Activated CD4-positive, alpha-beta T cell treated with anti-CD3 and anti-CD28 coated beads, Interleukin-2, amount 50 U/mL, for 1 hour (primary cell): ENCODE results near the gene SH3BP5L.

Experiments used
- DNase-seq: peaks from one replicate; pipeline ENCODE4 v3.0.0-alpha.2; 2020

SH3BP5L gene

DNA sequence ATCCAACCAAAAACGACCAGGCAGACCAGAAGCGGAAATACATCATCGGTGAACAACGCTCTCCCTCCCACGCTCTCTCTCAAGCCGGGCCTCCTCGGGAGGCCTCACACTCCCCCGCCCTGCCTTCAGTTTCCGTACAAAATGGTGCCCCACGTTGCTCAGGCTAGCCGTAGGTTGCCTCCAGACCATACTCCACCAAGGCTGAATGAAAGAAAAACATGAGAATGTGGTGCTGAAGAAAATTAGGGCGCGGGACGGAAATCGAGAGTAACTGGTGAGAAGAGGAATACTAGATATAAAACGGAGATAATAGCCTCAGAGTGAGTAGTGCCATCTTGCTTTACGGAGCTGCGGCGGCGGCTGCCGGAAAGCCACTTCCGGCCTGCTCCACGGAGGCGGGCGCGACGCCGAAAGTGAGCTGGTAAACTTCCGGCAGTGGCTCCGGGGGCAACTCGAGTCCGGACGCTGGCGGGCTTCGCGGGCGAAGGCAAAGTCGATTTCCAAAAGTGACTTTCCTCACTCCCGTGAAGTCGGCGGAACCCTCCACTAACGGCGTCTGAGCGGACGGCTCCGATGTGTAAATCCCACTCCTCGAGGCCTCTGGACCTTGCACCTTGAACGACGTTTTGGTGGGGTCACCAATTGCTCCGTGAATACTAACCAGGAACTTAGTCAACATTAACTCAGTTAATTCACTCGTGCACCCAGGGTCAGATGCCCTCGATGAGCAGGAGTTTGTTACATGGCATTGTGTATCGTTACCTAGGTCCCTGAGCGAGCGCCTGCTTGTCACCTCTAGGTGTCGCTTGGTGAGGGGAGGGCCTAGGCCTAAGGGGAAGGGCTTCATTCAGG, at the start of gene SH3BP5L:
SH3BP5L (minus strand) TSS at position 7 of the 852 bp plus-strand sequence. CDS start 980 bp downstream, outside the sequence.
- peak; percentile 83 for DNase-seq

DNA sequence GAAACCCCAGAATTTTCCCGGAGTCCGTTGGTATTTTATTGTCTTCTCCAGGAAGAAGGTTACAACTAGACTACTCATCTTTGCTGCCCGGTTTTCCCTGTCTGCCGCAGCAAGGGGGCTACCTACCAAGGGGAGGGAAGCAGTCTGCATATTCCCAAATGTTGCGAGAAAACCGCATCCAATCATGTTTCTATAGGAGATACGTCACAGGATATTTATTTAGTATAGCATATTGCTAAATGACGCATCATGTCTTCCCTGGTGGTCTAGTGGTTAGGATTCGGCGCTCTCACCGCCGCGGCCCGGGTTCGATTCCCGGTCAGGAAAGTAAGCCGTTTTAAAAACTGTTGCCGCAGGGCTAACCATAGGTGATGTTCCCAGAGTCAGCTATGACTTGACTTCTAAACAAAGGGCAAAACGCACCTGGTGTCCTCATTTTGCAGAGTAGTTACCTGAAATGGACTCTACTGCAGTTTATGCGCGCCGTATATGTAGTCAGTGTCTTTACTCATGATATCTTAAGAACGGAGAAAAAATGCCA, 48.3 kb upstream of the SH3BP5L start:
- peak; percentile 81 for DNase-seq

DNA sequence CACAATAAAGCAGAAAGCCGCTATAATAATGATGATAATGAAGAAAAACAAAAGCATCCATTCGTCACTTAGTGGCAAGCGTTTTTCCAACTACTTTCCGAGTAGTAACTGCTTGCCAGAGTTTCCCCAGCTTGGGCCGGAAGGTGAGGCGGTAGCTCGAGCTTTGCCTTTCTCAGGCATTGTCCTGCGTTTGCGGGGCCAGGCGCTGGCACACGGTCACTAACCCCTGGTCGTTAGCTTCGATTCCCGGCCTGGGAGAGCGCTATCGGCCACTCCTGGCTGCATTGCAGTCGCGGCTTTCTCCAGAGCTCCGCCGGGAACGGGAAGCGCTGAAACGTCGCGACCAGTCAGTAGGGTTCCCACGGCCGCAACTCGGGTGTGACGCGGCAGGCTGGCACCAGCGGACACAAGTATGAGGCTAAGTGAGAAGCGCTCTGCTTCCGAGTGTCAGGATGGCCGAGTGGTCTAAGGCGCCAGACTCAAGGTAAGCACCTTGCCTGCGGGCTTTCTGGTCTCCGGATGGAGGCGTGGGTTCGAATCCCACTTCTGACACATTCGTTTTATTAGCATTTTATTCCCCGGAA, 47.8 kb upstream of the SH3BP5L start:
- DNase-seq = peak; percentile 93

DNA sequence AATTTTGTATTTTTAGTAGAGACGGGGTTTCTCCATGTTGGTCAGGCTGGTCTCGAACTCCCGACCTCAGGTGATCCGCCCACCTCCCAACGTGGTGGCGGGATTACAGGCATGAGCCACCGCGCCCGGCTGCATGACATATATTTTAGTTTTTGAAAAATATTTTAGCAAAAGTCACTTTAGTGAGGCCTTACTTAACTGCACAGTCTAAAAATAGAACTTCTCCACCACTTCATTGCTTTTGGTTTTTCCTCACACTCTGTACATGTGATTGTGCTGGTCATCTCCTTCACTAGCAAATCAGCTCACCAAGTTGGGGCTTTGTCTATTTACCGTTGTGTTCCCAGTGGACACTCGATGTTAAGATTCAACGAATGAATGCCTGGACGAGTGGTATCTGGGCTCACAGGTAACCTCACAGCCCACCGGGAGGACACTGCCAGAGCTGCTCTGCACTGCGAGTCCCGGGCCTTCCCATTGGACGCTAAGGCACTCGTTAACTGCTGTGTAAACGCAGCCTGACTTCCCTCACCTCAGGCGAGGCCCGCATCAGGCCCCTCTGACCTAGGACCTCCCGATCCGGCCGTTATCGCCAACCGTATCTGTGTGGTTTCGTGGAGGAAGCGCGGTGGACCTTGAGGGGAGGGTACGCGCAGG, 47.2 kb upstream of the SH3BP5L start:
- peak; percentile 29 for DNase-seq

DNA sequence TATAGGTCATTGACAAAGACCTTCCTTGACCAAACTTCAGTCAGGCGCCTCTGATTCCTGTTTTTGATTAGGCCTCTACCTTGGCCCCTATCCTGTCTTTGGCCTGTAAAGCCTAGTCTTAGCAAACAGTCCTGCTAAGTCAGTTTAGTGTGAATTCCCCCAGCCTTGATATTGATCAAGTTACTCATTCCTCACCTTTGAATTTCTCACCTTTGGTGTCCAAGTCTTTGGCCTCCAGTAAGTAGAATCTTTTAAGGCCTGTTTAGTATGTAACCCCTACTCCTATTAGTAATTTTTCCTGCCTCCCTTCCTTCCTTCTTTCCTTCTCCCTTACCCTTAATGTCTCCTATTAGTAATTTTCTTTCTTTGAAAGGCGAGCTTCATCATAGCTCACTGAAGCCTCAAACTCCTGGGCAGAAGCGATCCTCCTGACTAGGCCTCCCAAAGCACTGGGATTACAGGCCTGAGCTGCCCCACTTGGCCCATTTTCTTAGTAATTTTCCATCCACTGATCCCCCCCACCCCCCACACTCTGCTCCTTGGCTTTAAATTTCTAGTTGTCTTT, 46.2 kb upstream of the SH3BP5L start:
- no peak for DNase-seq

DNA sequence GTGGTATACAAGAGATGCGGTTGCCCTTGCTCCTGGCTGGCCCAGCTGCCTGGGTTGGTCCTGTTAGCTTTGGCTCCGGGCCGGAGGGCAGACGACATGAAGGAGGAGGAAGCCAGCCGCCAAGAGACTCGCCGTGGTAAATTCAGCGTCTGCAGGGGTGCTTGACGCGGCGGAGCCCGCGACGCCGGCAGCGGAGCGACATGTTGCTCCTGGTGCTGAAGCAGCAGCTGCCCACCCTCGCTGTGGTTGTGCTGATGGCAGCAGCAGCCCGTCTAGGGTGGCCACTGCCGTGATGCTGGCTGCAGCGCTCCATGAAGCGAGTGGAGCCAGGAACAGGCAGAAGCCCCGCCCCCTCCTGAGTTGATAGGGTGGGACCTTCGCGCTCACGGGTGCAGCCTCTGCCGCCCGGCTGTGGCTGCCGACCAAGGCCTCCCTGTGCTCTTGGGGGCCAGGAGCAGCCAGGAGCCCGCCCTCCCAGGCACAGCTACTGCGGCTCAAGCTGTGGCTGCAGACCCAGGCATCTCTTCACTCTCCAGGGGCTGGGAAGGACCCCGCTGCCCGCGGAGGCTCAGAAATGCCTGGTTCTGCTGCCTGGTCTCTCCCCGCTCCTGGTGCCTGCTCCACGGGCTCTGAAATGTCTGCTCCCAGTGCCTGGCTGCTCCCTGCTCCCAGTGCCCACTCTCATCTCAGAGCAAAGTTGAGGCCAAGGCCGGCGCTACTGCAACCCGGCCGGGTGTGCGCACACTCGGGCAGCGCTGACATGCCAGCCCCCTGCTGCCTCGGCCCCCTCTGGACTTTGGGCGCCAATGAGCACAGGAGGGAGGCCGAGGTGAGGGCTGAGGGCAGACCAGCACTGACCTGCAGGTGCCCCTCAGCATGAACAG, 37.5 kb upstream of the SH3BP5L start:
- peak; percentile 77 for DNase-seq

DNA sequence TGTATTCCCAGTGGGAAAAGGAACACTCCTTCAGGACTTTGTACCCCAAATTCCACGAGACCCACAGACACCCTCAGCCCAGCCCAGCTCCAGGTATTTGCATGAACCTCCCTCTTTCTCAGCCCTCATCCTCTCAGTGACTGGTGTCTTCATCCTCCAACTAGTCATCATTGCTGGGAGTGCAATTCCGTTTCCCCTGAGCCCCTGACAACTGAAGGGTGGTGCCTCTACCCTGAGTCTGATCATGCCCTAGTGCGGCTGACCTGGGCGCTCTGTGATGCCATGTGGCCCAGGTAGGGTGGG, 36.9 kb upstream of the SH3BP5L start:
- no peak for DNase-seq

DNA sequence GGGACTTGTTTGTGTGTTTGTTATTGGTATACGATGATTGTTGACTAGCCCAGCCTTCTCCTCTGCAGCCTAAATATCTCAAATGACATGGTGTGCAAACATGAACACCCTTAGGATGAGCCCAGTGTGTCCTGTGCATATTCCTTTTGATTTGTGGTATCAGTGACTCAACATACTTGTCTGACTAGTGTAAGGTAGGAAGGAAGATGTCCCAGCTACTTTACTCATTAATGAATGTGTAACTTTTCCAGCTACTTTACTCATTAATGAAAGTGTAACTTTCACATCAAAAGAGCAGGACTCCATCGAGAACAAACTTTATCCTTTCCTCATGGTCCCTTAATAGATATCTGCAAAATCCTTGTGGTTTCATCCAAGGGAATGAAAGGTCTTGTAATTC, 35.9 kb upstream of the SH3BP5L start:
- no peak for DNase-seq

DNA sequence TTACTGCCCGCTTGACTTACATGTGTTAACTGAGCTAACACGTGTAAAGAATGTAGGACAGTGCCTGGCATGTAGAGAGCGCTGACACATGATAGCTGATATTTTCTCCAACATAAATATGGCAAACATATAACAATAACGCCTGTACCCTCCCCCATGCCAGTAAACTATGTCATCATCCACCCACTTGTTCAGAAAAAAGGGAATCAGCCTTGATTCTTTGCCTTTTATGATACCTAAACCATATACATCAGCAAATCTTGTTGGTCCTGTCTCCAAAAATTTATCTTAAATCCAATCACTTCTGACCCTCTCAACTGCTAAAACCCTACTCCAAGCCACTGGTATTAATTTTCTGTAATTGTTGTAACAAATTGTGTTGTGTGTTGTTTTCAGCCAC, 34.3 kb upstream of the SH3BP5L start:
- DNase-seq = no peak

DNA sequence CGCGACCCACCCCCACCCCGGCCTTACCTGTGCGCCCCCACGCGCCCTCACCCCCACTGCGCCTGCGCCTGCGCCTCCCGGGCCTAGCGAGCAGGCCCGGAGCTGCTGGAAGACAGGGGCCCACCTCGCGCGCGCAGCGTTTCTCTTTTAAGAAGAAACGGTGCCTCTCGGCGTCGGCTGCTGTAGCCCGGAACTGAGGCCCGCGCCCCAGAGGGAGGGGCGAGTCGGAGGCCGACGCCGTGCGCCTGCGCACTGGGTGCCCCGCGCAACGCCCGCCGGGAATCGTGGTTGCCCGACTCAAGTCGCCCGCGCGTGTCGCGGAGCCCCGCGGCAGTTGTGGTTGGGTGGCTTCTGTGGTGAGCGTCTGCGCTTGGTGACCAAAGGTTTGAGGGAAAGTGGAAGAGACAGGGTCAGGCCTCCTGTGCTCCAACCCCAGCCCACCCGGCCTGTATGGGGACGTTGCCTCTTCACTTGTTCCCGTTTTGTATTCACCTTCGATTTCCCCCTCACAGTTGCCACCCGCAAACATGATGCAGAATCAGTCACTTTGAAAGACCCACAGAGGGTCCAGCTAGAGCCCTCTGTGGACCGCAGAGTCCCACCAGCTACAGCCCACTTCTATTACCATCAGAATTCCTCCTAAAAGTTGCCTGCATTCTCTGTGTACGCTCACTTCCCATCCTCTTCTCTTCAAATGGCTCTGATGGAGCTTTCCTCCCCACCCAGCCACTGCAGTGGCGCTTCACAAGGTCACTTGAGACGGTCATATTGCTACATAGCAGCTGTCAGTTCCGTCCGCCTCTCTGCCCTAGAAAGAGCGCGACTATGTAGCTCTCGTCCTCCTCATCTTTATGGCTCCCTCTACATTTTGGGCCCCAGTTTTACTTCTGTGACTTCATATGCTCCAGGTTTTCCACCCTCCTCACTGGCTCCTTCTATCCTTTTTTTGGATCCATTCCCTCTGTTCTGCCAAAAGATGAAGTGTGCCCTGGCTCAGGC, 33.5 kb upstream of the SH3BP5L start, which contains the start of gene ZNF692:
ZNF692 (minus strand) TSS at position 195 of the 999 bp plus-strand sequence. CDS start 776 bp downstream, outside the sequence.
- peak; percentile 95 for DNase-seq

DNA sequence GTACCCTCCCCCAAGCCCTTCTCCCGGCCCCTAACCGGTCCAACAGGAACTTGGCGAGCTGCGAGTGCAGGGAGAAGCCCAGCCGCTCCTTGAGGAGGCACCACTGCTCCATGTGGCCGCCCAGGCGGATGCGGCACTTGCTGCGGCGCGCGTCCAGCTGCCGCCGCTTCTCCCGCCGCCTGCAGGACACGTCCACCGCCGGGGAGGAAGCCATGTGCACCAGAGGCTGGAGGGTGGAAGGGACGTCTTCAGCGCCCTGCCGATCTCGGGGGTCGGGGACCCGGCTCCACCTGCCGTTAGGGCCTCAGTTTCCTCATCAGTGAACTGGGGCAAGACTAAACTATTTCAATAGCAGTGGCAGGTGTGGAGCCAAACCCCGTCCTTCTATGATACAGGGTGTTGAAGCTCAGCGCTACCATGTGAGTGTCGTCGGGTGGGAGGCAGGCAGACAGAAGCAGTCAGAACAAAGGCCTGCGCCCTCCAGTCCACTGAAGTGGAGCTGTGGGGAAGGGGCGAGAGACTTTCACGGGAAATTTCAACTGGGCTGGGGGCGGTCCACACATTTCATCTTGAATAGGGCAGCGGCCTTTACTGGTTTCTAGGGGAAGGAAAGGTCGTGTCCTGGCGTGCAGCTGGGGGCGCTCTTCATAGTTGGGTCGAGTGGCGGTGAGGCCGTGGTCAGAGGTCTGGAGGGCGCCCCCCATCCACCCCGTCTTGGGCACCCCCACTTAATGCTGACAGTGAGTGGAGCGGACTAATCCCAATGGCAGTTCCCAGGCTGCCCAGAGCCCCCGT, 32.6 kb upstream of the SH3BP5L start:
- peak; percentile 11 for DNase-seq

DNA sequence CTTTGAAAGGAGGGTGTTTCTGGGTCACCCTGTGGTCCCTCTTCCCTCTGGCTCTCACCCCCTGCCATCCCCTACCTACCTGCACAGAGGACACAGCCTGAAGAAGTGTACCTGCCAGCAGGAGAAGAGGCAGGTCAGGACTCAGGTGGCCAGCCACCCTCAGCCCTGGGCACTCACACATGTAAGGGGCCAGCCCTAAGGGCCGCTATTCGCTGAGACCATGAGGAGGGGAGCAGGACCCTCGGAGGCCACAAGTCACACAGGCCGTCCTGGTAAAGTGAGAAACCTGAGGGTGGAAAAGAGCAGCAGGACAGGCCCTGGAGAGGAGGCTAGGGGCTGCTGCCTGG, 32.0 kb upstream of the SH3BP5L start:
- DNase-seq = no peak

DNA sequence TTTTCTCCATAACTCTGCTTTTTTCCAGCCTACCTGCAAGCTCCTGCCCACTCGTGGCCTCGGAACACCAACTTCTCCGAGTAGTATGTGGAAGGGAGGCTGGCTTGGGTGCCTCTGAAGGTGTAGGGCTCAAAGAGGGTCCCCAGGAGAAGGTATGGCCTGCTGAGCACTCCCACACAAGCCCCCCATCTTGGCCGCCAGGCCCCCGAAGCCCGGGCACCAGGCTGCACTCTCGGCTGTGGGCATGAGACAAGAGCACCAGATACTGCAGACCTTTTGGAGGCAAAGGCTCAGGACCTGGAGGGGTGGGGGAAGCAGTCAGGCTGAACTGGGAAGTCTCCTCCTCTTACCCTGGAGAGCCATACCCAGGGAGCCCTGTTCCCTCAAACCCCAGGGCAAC, 31.5 kb upstream of the SH3BP5L start:
- DNase-seq = no peak

DNA sequence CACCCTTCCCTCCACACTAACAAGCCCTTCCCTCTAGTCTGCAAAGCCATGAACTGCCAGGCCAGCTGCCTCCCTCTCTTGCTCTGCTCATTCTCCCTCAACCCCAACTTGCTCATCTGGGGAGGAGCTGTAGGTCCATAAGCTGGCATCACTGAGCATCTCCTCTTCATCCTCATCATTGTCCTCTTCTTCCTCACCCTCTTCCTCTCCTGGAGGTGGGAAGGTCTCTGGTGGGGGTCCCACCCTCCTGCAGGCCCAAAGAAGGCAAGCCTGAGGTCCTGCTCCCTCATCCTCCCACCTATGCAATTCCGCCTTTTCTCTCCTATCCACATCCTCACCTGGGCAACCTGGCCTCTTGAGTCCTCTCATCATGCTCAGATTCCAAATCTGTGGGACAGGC, 30.5 kb upstream of the SH3BP5L start:
- DNase-seq = no peak

DNA sequence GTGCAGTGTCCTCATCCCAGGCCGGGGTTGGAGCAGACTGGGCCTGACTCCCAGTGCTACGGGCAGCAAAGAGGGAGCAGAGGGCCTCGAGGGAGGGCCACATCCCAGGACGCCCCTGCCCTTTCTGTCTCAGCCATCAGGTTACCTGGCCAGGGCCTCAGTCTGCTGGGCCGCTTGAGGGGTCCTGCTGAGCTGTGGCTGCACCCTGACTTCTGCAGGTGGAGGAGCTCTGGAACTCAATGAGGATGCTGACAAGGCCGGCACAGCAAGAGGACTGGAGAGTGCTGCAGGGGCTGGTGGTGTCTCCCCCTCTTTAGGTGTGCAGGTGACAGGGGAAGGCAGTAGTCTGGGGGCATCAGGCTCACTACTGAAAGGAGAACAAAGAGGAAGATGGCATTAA, 29.9 kb upstream of the SH3BP5L start:
- DNase-seq = no peak

DNA sequence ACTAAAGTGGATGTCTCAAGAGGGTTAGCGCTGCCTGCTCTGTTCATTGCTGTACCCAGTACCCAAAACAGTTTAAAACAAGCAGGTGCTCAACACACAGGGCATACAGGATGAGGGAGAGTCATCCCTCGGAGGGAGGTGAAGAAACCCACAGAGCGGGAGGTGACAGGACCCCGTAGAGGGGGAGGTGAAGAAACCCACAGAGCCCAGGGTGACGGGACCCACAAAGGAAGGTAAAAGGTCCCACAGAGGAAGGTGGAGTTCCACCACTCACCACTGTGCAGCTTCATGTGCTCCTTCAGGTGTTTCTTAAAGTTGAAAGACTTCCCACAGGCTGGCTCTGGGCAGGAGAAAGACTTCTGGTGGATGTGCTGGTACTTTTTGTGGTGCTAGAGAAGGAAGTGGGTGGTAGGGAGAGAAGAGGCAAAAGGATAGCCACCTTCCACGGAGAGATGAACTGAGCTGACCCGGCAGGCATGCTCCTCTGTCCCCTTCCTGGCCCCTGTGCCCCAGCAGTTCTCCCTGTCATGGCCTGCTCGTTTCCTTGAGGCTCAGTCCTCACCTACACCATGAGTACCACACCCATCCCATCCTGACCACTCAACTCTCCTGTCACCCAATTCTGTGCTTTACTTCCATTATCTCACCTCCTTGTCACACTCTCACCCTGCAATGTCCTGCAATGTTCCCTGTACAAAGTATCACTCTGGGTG, 28.1 kb upstream of the SH3BP5L start:
- no peak for DNase-seq

DNA sequence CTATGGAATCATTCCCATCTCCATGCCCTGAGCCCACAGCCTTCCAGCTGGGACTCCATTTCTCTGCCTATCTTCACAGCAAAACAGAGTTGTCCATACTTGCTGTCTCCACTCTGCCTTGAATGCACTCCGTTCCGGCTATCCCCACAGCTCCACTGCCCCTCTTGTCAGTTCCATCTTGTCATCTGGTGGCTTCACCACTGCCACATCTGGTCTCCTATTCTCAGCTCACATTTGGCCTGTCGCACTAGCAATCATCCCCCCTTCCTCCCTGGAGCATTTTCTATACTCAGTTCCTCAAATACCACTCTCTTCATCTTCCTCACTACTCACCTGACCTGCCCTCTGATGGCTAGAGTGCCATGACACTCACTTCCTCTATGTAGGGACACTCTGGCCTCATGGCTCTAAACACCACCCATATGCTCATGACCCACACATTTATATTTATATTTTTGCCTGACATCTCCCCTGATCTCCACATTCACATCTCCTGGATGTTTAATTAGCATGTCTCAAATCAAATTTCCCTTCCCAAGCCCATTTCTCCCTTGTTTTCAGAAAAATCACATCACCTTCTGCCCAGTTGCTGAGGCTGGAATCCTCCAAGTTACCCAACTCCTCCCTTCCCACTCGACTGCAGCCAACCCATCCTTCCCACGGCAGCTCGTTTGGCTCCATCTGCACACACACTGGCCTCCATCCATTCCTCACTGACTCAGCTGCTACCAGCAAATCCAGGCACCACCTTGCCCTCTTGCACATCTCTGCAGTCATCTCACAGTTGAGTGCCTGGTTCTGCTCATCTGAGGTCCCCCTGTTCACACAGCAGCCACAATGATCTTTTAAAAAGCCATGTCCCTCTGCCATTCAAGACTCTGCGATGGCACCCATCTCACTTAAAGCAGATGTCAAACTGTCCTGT, 27.0 kb upstream of the SH3BP5L start:
- DNase-seq = no peak

DNA sequence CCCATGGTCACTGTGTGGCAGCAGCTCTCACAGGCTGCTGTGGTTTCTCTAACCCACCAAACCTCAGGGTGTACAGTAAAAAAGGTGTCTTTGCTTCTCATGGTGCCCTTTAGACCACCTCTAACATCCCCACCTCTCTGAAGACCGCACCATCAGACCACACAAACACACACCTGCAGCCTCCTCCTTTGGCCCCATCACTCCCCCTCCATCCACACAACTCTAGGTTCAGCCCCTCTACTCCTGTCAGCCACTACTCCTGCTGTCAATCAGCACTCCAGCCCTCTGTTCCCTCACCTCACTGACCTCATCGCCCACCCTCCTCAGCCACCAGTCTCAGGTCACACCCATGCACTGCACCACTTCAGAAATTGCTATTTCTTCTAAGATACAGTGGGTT, 25.7 kb upstream of the SH3BP5L start:
- DNase-seq = no peak
